ENCODE data around the gene LPCAT2. TPM values are rescaled to one million over a fixed set of nuclear protein-coding genes. Genes with fewer than 3 reads are reported as not detected.
A peak's percentile ranks its signal among the peaks of the same experiment; 100 is the strongest.

LPCAT2 gene
- total and polyA plus RNA-seq, 2 of the 13 experiments (the other 11 are each of a cell fraction or from before 2014, with no cell fraction given), result 9.9 to 17.6 TPM

DNA sequence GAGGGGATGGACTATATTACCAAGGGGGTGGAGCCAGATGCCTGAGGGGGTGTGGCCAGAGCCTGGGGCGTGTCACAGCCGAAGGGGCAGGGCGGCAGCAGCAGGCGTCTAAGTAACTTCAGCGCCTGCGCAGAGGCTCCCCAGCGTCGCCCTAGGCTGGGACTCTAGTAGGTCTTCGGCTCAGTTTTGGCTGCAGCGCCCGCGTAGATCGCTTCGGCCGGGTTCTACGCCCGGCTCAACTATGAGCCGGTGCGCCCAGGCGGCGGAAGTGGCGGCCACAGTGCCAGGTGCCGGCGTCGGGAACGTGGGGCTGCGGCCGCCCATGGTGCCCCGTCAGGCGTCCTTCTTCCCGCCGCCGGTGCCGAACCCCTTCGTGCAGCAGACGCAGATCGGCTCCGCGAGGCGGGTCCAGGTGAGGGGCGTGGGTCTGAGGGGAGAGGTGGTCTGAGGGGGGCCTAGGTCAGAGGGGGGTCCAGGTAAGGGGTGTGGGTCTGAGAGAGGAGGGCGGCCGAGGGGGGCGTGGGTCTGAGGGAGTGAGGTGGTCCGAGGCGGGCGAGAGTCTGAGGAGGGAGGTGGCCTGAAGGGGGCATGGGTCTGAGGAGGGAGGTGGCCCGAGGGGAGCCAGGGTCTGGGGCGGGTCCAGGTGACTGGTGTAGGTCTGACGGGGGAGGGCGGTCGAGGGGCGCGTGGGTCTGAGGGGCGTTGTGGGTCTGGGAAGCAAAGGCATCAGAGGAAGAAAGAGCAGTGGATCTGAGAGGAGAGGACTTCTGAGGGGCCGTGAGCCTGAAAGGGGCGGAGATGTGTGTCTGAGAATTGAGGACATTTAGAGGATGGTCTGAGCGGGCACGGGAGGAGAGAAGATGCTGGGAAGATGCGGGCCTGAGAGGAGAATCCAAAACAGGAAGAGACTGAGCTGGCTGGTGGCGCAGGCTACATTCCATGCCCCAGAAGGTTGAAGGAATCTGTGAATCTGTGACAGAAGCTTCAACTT lies at the start of gene LPCAT2 (continued):
- TF ChIP-seq, protein P1, sequence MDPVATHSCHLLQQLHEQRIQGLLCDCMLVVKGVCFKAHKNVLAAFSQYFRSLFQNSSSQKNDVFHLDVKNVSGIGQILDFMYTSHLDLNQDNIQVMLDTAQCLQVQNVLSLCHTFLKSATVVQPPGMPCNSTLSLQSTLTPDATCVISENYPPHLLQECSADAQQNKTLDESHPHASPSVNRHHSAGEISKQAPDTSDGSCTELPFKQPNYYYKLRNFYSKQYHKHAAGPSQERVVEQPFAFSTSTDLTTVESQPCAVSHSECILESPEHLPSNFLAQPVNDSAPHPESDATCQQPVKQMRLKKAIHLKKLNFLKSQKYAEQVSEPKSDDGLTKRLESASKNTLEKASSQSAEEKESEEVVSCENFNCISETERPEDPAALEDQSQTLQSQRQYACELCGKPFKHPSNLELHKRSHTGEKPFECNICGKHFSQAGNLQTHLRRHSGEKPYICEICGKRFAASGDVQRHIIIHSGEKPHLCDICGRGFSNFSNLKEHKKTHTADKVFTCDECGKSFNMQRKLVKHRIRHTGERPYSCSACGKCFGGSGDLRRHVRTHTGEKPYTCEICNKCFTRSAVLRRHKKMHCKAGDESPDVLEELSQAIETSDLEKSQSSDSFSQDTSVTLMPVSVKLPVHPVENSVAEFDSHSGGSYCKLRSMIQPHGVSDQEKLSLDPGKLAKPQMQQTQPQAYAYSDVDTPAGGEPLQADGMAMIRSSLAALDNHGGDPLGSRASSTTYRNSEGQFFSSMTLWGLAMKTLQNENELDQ (CRISPR knock-in tag; IDR thresholded peaks at IDR 0.05; ENCODE audit: borderline replicate concordance), result no peak
- TF ChIP-seq ZFX (CRISPR knock-in tag; IDR thresholded peaks at IDR 0.05; ENCODE audit: low read depth), result peak; percentile 40; the same call in 1 of the 2 replicates
- TF ChIP-seq TSC22D2 (CRISPR knock-in tag; IDR thresholded peaks at IDR 0.05; ENCODE audit: borderline replicate concordance), result no peak
- TF ChIP-seq ZNF777 (CRISPR knock-in tag; IDR thresholded peaks at IDR 0.05), result peak; percentile 89
- TF ChIP-seq, protein P2, sequence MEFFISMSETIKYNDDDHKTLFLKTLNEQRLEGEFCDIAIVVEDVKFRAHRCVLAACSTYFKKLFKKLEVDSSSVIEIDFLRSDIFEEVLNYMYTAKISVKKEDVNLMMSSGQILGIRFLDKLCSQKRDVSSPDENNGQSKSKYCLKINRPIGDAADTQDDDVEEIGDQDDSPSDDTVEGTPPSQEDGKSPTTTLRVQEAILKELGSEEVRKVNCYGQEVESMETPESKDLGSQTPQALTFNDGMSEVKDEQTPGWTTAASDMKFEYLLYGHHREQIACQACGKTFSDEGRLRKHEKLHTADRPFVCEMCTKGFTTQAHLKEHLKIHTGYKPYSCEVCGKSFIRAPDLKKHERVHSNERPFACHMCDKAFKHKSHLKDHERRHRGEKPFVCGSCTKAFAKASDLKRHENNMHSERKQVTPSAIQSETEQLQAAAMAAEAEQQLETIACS (CRISPR knock-in tag; IDR thresholded peaks at IDR 0.05), result no peak
- TF ChIP-seq JUN (CRISPR knock-in tag; IDR thresholded peaks at IDR 0.05), result no peak
- TF ChIP-seq, protein P3, sequence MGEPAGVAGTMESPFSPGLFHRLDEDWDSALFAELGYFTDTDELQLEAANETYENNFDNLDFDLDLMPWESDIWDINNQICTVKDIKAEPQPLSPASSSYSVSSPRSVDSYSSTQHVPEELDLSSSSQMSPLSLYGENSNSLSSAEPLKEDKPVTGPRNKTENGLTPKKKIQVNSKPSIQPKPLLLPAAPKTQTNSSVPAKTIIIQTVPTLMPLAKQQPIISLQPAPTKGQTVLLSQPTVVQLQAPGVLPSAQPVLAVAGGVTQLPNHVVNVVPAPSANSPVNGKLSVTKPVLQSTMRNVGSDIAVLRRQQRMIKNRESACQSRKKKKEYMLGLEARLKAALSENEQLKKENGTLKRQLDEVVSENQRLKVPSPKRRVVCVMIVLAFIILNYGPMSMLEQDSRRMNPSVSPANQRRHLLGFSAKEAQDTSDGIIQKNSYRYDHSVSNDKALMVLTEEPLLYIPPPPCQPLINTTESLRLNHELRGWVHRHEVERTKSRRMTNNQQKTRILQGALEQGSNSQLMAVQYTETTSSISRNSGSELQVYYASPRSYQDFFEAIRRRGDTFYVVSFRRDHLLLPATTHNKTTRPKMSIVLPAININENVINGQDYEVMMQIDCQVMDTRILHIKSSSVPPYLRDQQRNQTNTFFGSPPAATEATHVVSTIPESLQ (CRISPR knock-in tag; conservative IDR thresholded peaks at IDR 0.05), result no peak
- TF ChIP-seq, protein P4, sequence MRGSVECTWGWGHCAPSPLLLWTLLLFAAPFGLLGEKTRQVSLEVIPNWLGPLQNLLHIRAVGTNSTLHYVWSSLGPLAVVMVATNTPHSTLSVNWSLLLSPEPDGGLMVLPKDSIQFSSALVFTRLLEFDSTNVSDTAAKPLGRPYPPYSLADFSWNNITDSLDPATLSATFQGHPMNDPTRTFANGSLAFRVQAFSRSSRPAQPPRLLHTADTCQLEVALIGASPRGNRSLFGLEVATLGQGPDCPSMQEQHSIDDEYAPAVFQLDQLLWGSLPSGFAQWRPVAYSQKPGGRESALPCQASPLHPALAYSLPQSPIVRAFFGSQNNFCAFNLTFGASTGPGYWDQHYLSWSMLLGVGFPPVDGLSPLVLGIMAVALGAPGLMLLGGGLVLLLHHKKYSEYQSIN (CRISPR knock-in tag; IDR thresholded peaks at IDR 0.05; ENCODE audit: borderline replicate concordance), result no peak
- TF ChIP-seq SP4 (CRISPR knock-in tag; IDR thresholded peaks at IDR 0.05), result peak; percentile 31; the same call in 1 of the 2 replicates
- TF ChIP-seq, protein P5, sequence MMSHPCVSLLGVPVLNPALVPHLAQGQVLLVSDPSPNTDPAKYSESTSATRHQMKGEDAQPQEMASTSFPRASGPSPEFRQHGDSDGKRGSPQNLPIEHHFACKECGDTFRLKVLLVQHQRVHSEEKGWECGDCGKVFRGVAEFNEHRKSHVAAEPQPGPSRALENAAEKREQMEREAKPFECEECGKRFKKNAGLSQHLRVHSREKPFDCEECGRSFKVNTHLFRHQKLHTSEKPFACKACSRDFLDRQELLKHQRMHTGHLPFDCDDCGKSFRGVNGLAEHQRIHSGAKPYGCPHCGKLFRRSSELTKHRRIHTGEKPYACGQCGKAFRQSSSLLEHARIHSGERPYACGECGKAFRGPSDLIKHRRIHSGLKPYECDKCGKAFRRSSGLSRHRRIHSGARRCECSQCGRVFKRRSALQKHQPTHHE (CRISPR knock-in tag; IDR thresholded peaks at IDR 0.05; ENCODE audit: borderline replicate concordance), result peak; percentile 87; the same call in 1 of the 2 replicates
- TF ChIP-seq MAF1 (CRISPR knock-in tag; IDR thresholded peaks at IDR 0.05; ENCODE audit: borderline replicate concordance), result no peak
- TF ChIP-seq ISL2 (CRISPR knock-in tag; IDR thresholded peaks at IDR 0.05), result peak; percentile 55; the same call in 1 of the 2 replicates
- no peak for TF ChIP-seq ZNF180 (CRISPR knock-in tag; IDR thresholded peaks at IDR 0.05; ENCODE audit: borderline replicate concordance, low read depth)
- no peak for TF ChIP-seq HOXD1 (CRISPR knock-in tag; IDR thresholded peaks at IDR 0.05)
- no peak for TF ChIP-seq ATAD3A (CRISPR knock-in tag; IDR thresholded peaks at IDR 0.05)

Measured in HepG2 (cell line).